SK-N-SH (cell line): Measurements from ENCODE around the gene PAQR7. TPM values are rescaled to one million over a fixed set of nuclear protein-coding genes. Genes with fewer than 3 reads are reported as not detected.

ENCODE experiments used
- CTCF ChIA-PET: fragments of 300-600, 350-600 bp; formaldehyde crosslinking; extraction: SDS; loops from one replicate; lab custom pipeline; 2021; lab: Yijun Ruan, JAX
- POLR2A ChIA-PET: fragments of 350-600 bp; sonication (Branson Sonifier 250); formaldehyde crosslinking; extraction: SDS; loops from one replicate; lab custom pipeline; 2020; ENCODE audit warnings: antibody characterized with exemption, inconsistent platforms; lab: Yijun Ruan, JAX
- DNase-seq: peaks from one replicate; pipeline ENCODE4 v3.0.0; 2012
- H2AFZ ChIP-seq: fragments of 200-600 bp; sonication (generic); 2 replicates; pipeline ENCODE4 v1.8.1; 2016; ENCODE audit warnings: antibody characterized with exemption, mild to moderate bottlenecking, low read depth
- H3F3A ChIP-seq: fragments of 200-600 bp; sonication (generic); replicated peaks from 2 replicates; pipeline ENCODE3; 2016; ENCODE audit warnings: antibody characterized with exemption, mild to moderate bottlenecking; ENCODE audit not compliant: insufficient read depth
- H3K27ac ChIP-seq, 2 experiments: fragments of 200-500 bp in 1 of 2; fragments of 200-600 bp in 1 of 2; sonication (Bioruptor generic) in 1 of 2; sonication (generic), shearing (Covaris generic) in 1 of 2; 2 replicates each; pipeline versions ENCODE4 v1.5.1 to v1.6.1; 2014 to 2016; ENCODE audit warnings: low read depth in 2 of 2, inconsistent platforms in 1 of 2, low read length in 1 of 2, mild to moderate bottlenecking in 1 of 2, mixed read lengths in 1 of 2
- H3K27me3 ChIP-seq: fragments of 200-600 bp; sonication (generic), shearing (Covaris generic); 2 replicates; pipeline ENCODE4 v1.6.1; 2016; ENCODE audit warnings: mixed run types; ENCODE audit not compliant: insufficient read depth
- H3K36me3 ChIP-seq, 2 experiments: fragments of 200-500 bp in 1 of 2; fragments of 200-600 bp in 1 of 2; sonication (Bioruptor generic) in 1 of 2; sonication (generic) in 1 of 2; replicated peaks in 1 of 2; 2 replicates each; pipeline versions ENCODE3 to v1.5.1; 2014 to 2016; ENCODE audit warnings: low read length in 1 of 2, mild to moderate bottlenecking in 1 of 2; ENCODE audit not compliant: insufficient read depth in 2 of 2, control insufficient read depth in 1 of 2
- H3K4me1 ChIP-seq, 2 experiments: fragments of 200-500 bp in 1 of 2; fragments of 200-600 bp in 1 of 2; sonication (Bioruptor generic) in 1 of 2; sonication (generic), shearing (Covaris generic) in 1 of 2; 2 replicates each; pipeline versions ENCODE4 v1.5.1 to v1.6.1; 2014 to 2016; ENCODE audit warnings: low read depth in 1 of 2, low read length in 1 of 2, mixed run types in 1 of 2; ENCODE audit not compliant: insufficient read depth in 2 of 2, control insufficient read depth in 1 of 2
- H3K4me2 ChIP-seq: fragments of 200-600 bp; sonication (generic), shearing (Covaris generic); 2 replicates; pipeline ENCODE4 v1.6.1; 2017; ENCODE audit warnings: mixed run types
- H3K4me3 ChIP-seq, 2 experiments: fragments of 200-500 bp in 1 of 2; fragments of 200-600 bp in 1 of 2; sonication (Bioruptor generic) in 1 of 2; sonication (generic), shearing (Covaris generic) in 1 of 2; 2 replicates each; pipeline versions ENCODE4 v1.5.1 to v1.8.1; 2014 to 2016; ENCODE audit warnings: low read depth in 2 of 2, inconsistent platforms in 1 of 2, low read length in 1 of 2, mild to moderate bottlenecking in 1 of 2, mixed read lengths in 1 of 2, moderate library complexity in 1 of 2
- H3K79me2 ChIP-seq: fragments of 200-600 bp; sonication (generic); 2 replicates; pipeline ENCODE4 v1.8.1; 2017; ENCODE audit warnings: mild to moderate bottlenecking; ENCODE audit not compliant: insufficient read depth
- H3K9ac ChIP-seq: fragments of 200-600 bp; sonication (generic); 2 replicates; pipeline ENCODE4 v1.6.1; 2017; ENCODE audit warnings: mixed run types
- H3K9me2 ChIP-seq: fragments of 200-600 bp; sonication (generic); 2 replicates; pipeline ENCODE4 v1.6.1; 2017; ENCODE audit warnings: mixed run types
- H3K9me3 ChIP-seq: fragments of 200-600 bp; sonication (generic); 2 replicates; pipeline ENCODE4 v1.6.1; 2017; ENCODE audit warnings: mixed run types, mild to moderate bottlenecking, moderate library complexity
- H4K20me1 ChIP-seq: fragments of 200-600 bp; sonication (generic); 2 replicates; pipeline ENCODE4 v1.6.1; 2017; ENCODE audit warnings: mild to moderate bottlenecking, mixed run types; ENCODE audit not compliant: insufficient read depth
- ELF1 ChIP-seq: IDR thresholded peaks from 2 replicates; pipeline ENCODE4 v1.4.0; 2012
- EP300 ChIP-seq, 2 experiments: IDR thresholded peaks; 2 replicates each; pipeline versions ENCODE4 v1.4.0 to v1.6.1; 2012; ENCODE audit warnings: borderline replicate concordance in 1 of 2, low read depth in 1 of 2, low read length in 1 of 2
- FOXJ3 ChIP-seq: sonication (generic); formaldehyde crosslinking; IDR thresholded peaks from 2 replicates; pipeline ENCODE4 v1.5.1; 2020; ENCODE audit warnings: mild to moderate bottlenecking, missing genetic modification reagents
- MXI1 ChIP-seq: IDR thresholded peaks from 2 replicates; pipeline ENCODE4 v1.6.1; 2012; ENCODE audit warnings: mild to moderate bottlenecking, low read depth, low read length, improper control_type of control experiment
- RXRA ChIP-seq: IDR thresholded peaks from 2 replicates; pipeline ENCODE4 v1.4.0; 2012; ENCODE audit warnings: low read depth, mild to moderate bottlenecking, borderline replicate concordance
- WGBS: methylation state at CpG from one replicate; pipeline ENCODE4 v1.1.6; 2017; ENCODE audit warnings: low lambda C conversion rate; 5-methylcytosine and 5-hydroxymethylcytosine counted together
- polyA plus RNA-seq, 3 experiments: library from polyadenylated mRNA; depleted of rRNA; stranded (reverse); fragments of >200 nt; gene quantifications; 2 replicates each; pipeline ENCODE4 v1.2.3, GENCODE V29; 2012
- TF ChIP-seq, protein P1 (sequence below): IDR thresholded peaks from 2 replicates; pipeline ENCODE4 v1.4.0; 2012; ENCODE audit warnings: low read depth, borderline replicate concordance
- TF ChIP-seq, protein P2 (sequence below): IDR thresholded peaks from 2 replicates; pipeline ENCODE4 v1.4.0; 2012; ENCODE audit warnings: low read depth, borderline replicate concordance

The PAQR7 gene
- polyA plus RNA-seq, 1 of the 3 experiments (the other 2 are of a cell fraction) = 5.6 TPM

DNA sequence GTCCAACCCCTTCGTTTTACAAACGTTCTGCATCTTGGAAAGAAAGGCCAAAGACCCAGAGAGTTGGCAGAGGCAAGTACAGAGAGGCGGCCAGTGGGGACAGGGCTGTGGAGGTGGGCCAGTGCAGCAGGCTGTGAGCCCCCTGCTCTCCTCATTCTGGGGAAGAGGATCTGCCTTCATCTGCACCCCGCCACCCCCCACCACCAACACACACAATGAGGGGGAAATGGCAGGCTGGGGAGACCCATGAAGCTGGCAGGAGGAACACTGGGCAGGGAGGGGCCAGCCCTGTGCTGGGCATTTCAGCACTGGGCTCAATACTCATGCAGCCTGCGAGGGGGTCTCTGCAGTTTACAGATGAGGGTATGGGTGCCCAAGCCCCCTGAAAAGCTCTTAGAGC is 16.1 kb upstream of the PAQR7 start (continued):
- TF ChIP-seq, protein P1, sequence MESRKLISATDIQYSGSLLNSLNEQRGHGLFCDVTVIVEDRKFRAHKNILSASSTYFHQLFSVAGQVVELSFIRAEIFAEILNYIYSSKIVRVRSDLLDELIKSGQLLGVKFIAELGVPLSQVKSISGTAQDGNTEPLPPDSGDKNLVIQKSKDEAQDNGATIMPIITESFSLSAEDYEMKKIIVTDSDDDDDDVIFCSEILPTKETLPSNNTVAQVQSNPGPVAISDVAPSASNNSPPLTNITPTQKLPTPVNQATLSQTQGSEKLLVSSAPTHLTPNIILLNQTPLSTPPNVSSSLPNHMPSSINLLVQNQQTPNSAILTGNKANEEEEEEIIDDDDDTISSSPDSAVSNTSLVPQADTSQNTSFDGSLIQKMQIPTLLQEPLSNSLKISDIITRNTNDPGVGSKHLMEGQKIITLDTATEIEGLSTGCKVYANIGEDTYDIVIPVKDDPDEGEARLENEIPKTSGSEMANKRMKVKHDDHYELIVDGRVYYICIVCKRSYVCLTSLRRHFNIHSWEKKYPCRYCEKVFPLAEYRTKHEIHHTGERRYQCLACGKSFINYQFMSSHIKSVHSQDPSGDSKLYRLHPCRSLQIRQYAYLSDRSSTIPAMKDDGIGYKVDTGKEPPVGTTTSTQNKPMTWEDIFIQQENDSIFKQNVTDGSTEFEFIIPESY = no peak
- TF ChIP-seq RXRA (no peak), EP300 (IDR thresholded peaks at IDR 0.05; ENCODE audit: borderline replicate concordance in 1 of 2, low read depth in 1 of 2, low read length in 1 of 2) (no peak), ELF1 (no peak)

DNA sequence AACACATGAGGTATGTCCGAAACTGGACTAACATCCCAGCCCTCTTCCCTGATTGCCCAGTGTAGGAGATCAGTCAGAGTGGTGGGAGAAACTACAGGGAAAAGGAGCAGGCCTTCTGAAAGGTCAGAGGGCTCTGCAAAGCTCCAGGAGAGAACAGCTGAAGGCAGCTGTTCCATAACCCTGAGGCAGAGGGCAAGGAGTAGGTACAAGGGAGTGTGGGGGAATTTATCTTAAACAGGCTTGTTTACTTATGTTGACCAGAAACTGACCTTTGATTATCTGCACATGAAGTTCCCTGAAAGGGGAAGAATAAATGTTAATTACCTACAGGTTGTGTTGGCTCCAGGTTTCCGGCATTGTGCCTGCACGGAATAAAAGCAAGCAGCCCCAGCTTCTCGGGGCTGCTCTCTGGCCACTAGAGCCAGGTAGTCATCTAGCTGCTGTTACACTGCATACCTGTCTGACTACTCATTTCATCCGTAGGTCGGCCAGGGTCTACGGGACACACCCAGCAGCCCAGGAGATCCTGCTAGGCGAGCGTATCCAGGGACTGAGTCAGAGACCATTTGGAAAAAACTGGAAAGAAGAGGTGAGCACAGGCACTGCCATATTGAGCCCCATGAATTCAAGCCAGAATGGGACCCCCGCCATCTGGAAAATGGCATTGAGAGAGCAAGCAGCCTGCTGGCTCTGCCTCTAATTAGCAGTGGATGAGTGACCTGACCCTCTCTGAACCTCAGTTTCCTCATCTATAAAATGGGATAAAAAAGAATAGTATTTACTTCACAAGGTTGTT is 14.9 kb upstream of the PAQR7 start:
- Histone ChIP-seq H3K27ac (no peak overlapping the region), H3F3A (peaks cover 24% of the 10 kb centered on the region), H3K27me3 (no peaks in the 10 kb centered on the region), H3K36me3 (peaks cover 0 to 28% of the 10 kb centered on the region in 2 experiments), H3K9me2 (no peaks in the 10 kb centered on the region), H4K20me1 (no peaks in the 10 kb centered on the region), H3K4me1 (peaks cover 0 to 20% of the 10 kb centered on the region in 2 experiments; a peak in 3 of 4 replicates), H3K4me3 (no peak overlapping the region), H2AFZ (no peak overlapping the region)
- DNase-seq = no peak
- CTCF ChIA-PET = interaction anchor here (1.0 to 2.9 kb wide), 4 partner anchors 9 to 109 kb away, joined by 3 to 18 read pairs (median 6); partner anchors contain the start of gene PAFAH2
- 86% methylated on average over 10 of the region's 10 CpGs for WGBS
- no peak for TF ChIP-seq MXI1
- TF ChIP-seq, protein P2, sequence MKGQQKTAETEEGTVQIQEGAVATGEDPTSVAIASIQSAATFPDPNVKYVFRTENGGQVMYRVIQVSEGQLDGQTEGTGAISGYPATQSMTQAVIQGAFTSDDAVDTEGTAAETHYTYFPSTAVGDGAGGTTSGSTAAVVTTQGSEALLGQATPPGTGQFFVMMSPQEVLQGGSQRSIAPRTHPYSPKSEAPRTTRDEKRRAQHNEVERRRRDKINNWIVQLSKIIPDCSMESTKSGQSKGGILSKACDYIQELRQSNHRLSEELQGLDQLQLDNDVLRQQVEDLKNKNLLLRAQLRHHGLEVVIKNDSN = no peak
- TF ChIP-seq, all 33 proteins: peak for 0
- Histone ChIP-seq H3K9me3 (no peaks in the 10 kb centered on the region), H3K79me2 (peaks cover 32% of the 10 kb centered on the region; the same call in 1 of the 2 replicates), H3K4me2 (no peak overlapping the region), H3K9ac (no peak overlapping the region)
- POLR2A ChIA-PET = interaction anchor here (1.0 kb wide), 1 partner anchor 107 kb away, joined by 3 read pairs; no protein-coding TSS in a partner anchor

DNA sequence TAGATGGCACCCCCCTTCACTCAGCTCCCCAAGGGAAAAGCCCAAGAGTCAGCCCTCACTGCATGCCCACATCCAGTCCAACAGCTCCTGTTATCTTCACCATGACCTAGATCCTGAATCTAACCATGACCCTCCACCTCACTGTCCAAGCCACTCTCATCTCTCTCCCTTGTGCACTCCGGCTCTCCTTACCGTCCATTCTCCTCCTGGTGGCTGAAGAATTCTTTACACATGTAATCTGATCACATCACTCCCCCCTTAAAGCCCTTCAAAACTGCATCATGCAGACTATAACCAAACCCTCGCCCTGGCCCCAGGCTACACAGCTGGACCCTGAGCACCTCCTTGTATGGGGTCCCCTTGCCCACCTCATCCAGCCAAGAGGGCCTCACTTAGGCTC is 14.0 kb upstream of the PAQR7 start:
- Histone ChIP-seq H3K9me3 (no peaks in the 10 kb centered on the region), H3K27ac (no peak overlapping the region), H4K20me1 (no peaks in the 10 kb centered on the region), H3K36me3 (peaks cover 0 to 21% of the 10 kb centered on the region in 2 experiments), H3K4me3 (no peak overlapping the region), H3K9ac (no peak overlapping the region), H3K9me2 (no peaks in the 10 kb centered on the region), H3K27me3 (no peaks in the 10 kb centered on the region), H3K4me1 (peaks cover 0 to 20% of the 10 kb centered on the region in 2 experiments; a peak in 3 of 4 replicates), H3K79me2 (peaks cover 27% of the 10 kb centered on the region; the same call in 1 of the 2 replicates), H2AFZ (no peak overlapping the region), H3F3A (peaks cover 22% of the 10 kb centered on the region), H3K4me2 (no peak overlapping the region)
- 88% methylated on average over 3 of the region's 3 CpGs for WGBS
- POLR2A ChIA-PET = no interaction called here
- CTCF ChIA-PET = interaction anchor here (0.8 to 1.4 kb wide), 3 partner anchors 10 to 120 kb away, joined by 3 to 7 read pairs (median 4); no protein-coding TSS in a partner anchor
- TF ChIP-seq FOXJ3 = no peak
- DNase-seq = no peak
